C4-2B (cell line): ENCODE data around the gene LRCH1.

Experiments used
- CTCF ChIP-seq: fragments of 450-650 bp; conservative IDR thresholded peaks from 2 replicates; pipeline ENCODE4 v1.5.1; 2017; ENCODE audit warnings: mild to moderate bottlenecking
- ZFX ChIP-seq: fragments of 450-650 bp; IDR thresholded peaks from 2 replicates; pipeline ENCODE4 v1.6.1; 2017

GRCh38 chr13:46575818-46576221, 22.9 kb downstream of the LRCH1 start:
- TF ChIP-seq CTCF (no peak), ZFX (no peak)
